GM13977 (cell line): Measurements from ENCODE around the gene NAA40.

ENCODE experiments used
- DNase-seq: peaks from one replicate; pipeline ENCODE4 v3.0.0; 2012; ENCODE audit warnings: low spot score
- in situ Hi-C: fragments of 300-500 bp; cut with MboI; formaldehyde crosslinking; loops from one replicate; pipeline ENCODE4 v1.12.0; 2022; ENCODE audit warnings: low sequenced_read_pairs, low pct_unique_long_range_greater_than_20kb, mixed read lengths, inconsistent platforms; ENCODE audit not compliant: unreplicated experiment
- TF ChIP-seq, protein P1 (sequence below): IDR thresholded peaks from 2 replicates; pipeline ENCODE4 v1.5.1; 2012; ENCODE audit warnings: mild to moderate bottlenecking, control low read depth; ENCODE audit not compliant: insufficient read depth; ENCODE audit errors: extremely low read depth, missing control alignments

NAA40 gene

DNA sequence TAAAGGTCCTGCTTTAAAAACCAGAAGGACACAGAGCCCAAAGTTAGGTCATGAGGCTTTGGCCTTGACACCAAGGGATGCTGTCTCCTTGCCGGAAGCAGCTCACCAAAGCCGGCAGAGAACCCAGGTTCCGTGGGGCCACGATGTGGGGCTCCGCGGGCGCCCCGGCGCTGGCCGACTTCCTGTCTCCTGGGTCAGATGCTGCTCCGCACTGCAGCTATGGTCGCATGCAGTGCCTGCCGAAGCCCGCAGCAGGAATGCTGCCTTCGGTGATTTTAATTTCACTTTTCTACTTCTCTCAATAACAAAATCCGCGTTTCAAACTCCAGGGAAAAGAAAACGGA is 47.0 kb downstream of the NAA40 start:
- TF ChIP-seq, protein P1, sequence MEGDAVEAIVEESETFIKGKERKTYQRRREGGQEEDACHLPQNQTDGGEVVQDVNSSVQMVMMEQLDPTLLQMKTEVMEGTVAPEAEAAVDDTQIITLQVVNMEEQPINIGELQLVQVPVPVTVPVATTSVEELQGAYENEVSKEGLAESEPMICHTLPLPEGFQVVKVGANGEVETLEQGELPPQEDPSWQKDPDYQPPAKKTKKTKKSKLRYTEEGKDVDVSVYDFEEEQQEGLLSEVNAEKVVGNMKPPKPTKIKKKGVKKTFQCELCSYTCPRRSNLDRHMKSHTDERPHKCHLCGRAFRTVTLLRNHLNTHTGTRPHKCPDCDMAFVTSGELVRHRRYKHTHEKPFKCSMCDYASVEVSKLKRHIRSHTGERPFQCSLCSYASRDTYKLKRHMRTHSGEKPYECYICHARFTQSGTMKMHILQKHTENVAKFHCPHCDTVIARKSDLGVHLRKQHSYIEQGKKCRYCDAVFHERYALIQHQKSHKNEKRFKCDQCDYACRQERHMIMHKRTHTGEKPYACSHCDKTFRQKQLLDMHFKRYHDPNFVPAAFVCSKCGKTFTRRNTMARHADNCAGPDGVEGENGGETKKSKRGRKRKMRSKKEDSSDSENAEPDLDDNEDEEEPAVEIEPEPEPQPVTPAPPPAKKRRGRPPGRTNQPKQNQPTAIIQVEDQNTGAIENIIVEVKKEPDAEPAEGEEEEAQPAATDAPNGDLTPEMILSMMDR: no peak
- DNase-seq: peak; percentile 78
- in situ Hi-C loops: loop anchor here (25.0 kb wide), 1 partner anchor 177 kb away; the partner anchor contains the start of gene MACROD1

DNA sequence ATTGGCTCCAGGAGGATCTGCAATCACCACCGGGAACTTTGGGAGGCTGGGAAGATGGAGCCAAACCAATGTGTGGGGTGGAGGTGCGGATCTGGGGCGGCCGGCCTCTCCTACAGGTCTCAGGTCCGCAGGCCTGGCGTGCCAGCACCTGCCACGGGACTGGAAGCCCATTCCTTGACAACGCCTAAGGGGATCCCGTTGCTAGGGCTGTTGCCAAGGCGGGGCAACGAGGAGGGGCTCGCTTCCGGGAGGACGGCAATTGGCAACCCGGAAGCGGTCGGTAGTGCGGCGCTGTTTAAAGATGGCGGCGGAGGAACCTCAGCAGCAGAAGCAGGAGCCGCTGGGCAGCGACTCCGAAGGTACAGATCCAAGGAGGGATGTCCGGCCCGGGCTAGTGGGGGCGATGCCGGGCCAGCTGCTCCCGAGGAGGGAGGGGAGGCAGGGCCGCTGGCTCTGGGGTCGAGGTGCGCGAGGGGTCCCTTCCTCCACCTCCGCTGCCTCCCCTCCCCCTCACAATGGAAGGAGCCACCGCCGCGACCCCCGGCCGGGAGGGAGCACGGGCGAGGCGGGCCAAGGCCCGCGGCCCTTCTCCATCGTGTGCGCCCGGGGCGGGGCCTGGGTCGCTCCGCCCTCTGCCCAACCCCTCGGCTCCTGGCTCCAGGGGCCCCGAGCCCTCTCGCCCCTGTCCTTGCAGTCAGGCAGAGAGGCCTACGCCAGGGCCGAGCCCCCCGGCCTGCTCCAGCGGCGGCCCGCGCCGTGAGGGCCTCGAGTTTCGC is 47.5 kb downstream of the NAA40 start, which contains the start of gene OTUB1:
Gene OTUB1, plus strand, starts transcription at position 283 of the 776 bp plus-strand sequence. Its CDS starts 19 bp downstream, at position 302.
- peak; percentile 96 for DNase-seq
- in situ Hi-C loops: loop anchor here (25.0 kb wide), 1 partner anchor 176 kb away; the partner anchor contains the start of gene MACROD1
- TF ChIP-seq, protein P1: no peak

DNA sequence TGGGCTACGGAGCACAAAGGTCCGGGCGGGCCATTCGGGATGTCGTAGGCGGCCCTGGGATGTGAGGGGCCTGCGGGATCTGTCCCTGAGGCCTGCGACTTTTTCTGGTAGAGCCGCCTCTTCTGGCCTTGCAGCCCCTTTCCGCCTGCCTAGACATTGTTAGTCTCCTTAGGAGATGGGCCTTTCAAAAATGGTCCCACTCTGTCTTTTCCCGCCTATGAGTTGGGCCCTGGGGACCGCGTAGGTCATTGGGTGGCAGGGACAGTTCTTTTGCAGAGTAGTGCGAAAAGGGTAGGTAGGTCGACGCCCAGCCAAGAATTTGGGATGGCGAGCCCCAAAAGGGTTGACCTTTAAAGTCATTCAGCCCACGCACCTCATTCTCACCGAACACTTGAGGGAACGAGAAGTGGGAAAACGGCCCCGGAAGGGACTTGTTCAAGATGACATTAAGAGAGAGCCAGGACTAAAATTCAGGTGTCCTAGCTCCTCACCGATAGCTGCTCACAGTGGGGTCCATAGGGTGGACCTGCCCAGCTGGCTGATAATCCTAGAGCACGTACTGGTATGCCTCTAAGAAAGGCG is 48.2 kb downstream of the NAA40 start:
- TF ChIP-seq, protein P1: no peak
- DNase-seq: no peak
- in situ Hi-C loops: loop anchor here (25.0 kb wide), 1 partner anchor 175 kb away; the partner anchor contains the start of gene MACROD1

DNA sequence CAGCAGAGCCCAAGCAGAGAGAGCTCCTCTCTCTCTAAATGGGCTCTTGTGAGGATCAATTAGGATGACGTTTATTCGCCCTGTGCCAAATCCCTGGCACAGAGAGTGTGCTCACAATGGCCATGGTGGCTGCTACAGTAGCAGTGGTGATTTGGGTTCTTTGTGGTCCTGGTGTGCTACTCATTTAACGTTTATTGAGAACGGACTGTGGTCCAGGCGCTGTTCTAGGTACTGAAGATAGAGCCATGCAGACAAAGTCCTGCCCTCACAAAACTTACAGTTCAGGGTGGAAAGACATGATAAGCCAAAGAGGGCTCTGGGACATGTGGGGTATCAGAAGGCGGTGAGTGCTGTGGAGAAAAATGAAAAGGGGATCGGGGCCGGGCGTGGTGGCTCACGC is 52.8 kb downstream of the NAA40 start:
- TF ChIP-seq, protein P1: no peak
- in situ Hi-C loops: loop anchor here (25.0 kb wide), 1 partner anchor 171 kb away; the partner anchor contains the start of gene MACROD1
- no peak for DNase-seq

DNA sequence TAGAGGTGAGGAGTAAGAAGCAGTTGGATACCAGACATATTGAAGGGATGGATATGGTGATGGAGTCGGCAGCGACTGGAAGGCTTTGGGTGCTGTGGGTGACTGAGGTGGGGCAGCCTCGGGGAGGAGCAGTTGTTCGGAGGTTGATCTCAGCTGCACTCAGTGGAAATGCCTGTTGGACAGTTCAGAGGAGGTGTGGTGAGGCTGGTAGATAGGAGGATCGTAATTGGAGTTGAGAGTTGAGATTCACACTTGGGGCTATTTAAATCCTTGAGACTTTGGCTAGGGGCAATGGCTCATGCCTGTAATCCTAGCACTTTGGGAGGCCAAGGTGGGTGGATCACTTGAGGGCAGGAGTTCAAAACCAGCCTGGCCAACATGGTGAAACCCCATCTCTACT is 54.3 kb downstream of the NAA40 start:
- in situ Hi-C loops: loop anchor here (25.0 kb wide), 1 partner anchor 169 kb away; the partner anchor contains the start of gene MACROD1
- TF ChIP-seq, protein P1: no peak
- DNase-seq: no peak

DNA sequence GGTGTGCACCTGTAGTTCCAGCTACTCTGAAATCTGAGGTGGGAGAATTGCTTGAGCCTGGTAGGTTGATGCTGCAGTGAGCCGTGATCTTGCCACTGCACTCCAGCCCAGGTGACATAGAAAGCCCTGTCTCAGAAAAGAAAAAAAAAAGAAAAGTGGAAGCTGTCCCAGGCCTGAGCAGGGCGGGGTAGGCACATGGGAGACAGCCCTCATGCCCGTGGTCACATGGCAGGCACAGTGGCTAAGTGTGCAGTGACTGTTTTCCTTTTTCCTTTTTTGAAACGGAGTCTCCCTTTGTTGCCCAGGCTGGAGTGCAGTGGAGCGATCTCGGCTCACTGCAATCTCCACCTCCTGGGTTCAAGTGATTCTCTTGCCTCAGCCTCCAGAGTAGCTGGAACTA is 55.2 kb downstream of the NAA40 start:
- TF ChIP-seq, protein P1: no peak
- DNase-seq: no peak
- in situ Hi-C loops: loop anchor here (25.0 kb wide), 1 partner anchor 168 kb away; the partner anchor contains the start of gene MACROD1
